NCI-H1930 (cell line): ENCODE measurements around the gene SLC44A1.
A peak's percentile ranks its signal among the peaks of the same experiment; 100 is the strongest.
"Not testable (repeated sequence)": the region's sequence is repeated elsewhere in the genome, so short reads cannot be mapped to it uniquely, and the experiment has no call there.

Experiments used
- DNase-seq, 2 experiments: peaks; one replicate each; lab custom pipeline; 2025; lab: John Stamatoyannopoulos, UW

Gene SLC44A1

GRCh38 chr9:105242557-105242956, 1.9 kb upstream of the SLC44A1 start:
- no peak for DNase-seq

- no peak for DNase-seq
Observed at GRCh38 chr9:105243015-105243686, 1.3 kb upstream of the SLC44A1 start.

- DNase-seq, result no peak
Observed at GRCh38 chr9:105244734-105245028, 230 bp downstream of the SLC44A1 start.

- DNase-seq, result peak; percentile 30 to 32
Observed at GRCh38 chr9:105245029-105245890, 809 bp downstream of the SLC44A1 start.

- DNase-seq, result no peak
Observed at GRCh38 chr9:105245891-105246161, 1.4 kb downstream of the SLC44A1 start.

- no peak for DNase-seq
Observed at GRCh38 chr9:105246656-105247173, 2.3 kb downstream of the SLC44A1 start.

GRCh38 chr9:105248691-105249090, 4.2 kb downstream of the SLC44A1 start:
- DNase-seq, result no peak

GRCh38 chr9:105251133-105251532, 6.7 kb downstream of the SLC44A1 start:
- no peak for DNase-seq

GRCh38 chr9:105251733-105252404, 7.4 kb downstream of the SLC44A1 start:
- no peak for DNase-seq

GRCh38 chr9:105252405-105252756, 7.9 kb downstream of the SLC44A1 start:
- DNase-seq, result no peak

- no peak for DNase-seq
Observed at GRCh38 chr9:105254226-105254625, 9.8 kb downstream of the SLC44A1 start.

GRCh38 chr9:105255421-105255820, 11.0 kb downstream of the SLC44A1 start:
- DNase-seq, result no peak

GRCh38 chr9:105256569-105256968, 12.1 kb downstream of the SLC44A1 start:
- DNase-seq, result not testable (repeated sequence)

GRCh38 chr9:105257809-105258208, 13.4 kb downstream of the SLC44A1 start:
- no peak for DNase-seq

- DNase-seq, result no peak
Observed at GRCh38 chr9:105258225-105258737, 13.8 kb downstream of the SLC44A1 start.

- DNase-seq, result no peak
Observed at GRCh38 chr9:105259274-105259673, 14.8 kb downstream of the SLC44A1 start.

- no peak for DNase-seq
Observed at GRCh38 chr9:105259731-105260612, 15.5 kb downstream of the SLC44A1 start.

- DNase-seq, result no peak
Observed at GRCh38 chr9:105262497-105262896, 18.0 kb downstream of the SLC44A1 start.

GRCh38 chr9:105264380-105264779, 19.9 kb downstream of the SLC44A1 start:
- no peak for DNase-seq

GRCh38 chr9:105268254-105268653, 23.8 kb downstream of the SLC44A1 start:
- DNase-seq, result not testable (repeated sequence)

GRCh38 chr9:105269593-105269992, 25.1 kb downstream of the SLC44A1 start:
- no peak for DNase-seq

GRCh38 chr9:105270711-105271110, 26.3 kb downstream of the SLC44A1 start:
- DNase-seq, result no peak
